ENCODE data around the gene ALDH7A1. TPM values are rescaled to one million over a fixed set of nuclear protein-coding genes. Genes with fewer than 3 reads are reported as not detected.

ALDH7A1 gene
- total RNA-seq, 2 experiments from 2014 or later: 0.91 to 1.0 TPM

GRCh38 chr5:126501448-126501847, 93.6 kb downstream of the ALDH7A1 start:
- ChIA-PET POLR2A (no interaction called here), CTCF (interaction anchor here (0.9 to 3.7 kb wide), 13 partner anchors 11 to 163 kb away, joined by 3 to 89 read pairs (median 17); no protein-coding TSS in a partner anchor)
- H3K36me3 Mint-ChIP-seq (ENCODE audit: low read depth): no peaks in the 10 kb centered on the region
- H3K27ac Mint-ChIP-seq: no peak overlapping the region
- H3K9me3 Mint-ChIP-seq (ENCODE audit: insufficient read depth): no peaks in the 10 kb centered on the region
- H3K4me1 Mint-ChIP-seq (ENCODE audit: low read depth): peaks cover 5% of the 10 kb centered on the region
- DNase-seq (no peak), ATAC-seq (no peak)
- H3K4me3 Mint-ChIP-seq: no peak overlapping the region
- H3K27me3 Mint-ChIP-seq (ENCODE audit: low read depth): no peaks in the 10 kb centered on the region

- Mint-ChIP-seq H3K27ac (no peak overlapping the region), H3K4me1 (ENCODE audit: low read depth) (peaks cover 5% of the 10 kb centered on the region), H3K27me3 (ENCODE audit: low read depth) (no peaks in the 10 kb centered on the region), H3K9me3 (ENCODE audit: insufficient read depth) (no peaks in the 10 kb centered on the region), H3K4me3 (no peak overlapping the region), H3K36me3 (ENCODE audit: low read depth) (no peaks in the 10 kb centered on the region)
- peak; percentile 56 for DNase-seq
- CTCF ChIA-PET: interaction anchor here (0.5 to 3.7 kb wide), 42 partner anchors 9 to 469 kb away, joined by 3 to 89 read pairs (median 6); partner anchors contain the start of genes GRAMD2B and PHAX
- peak; percentile 76 for ATAC-seq
- POLR2A ChIA-PET: interaction anchor here (1.0 to 1.5 kb wide), 5 partner anchors 43 to 132 kb away, joined by 3 read pairs; partner anchors contain the start of gene GRAMD2B
Observed at GRCh38 chr5:126499853-126500342, 95.1 kb downstream of the ALDH7A1 start.

DNA sequence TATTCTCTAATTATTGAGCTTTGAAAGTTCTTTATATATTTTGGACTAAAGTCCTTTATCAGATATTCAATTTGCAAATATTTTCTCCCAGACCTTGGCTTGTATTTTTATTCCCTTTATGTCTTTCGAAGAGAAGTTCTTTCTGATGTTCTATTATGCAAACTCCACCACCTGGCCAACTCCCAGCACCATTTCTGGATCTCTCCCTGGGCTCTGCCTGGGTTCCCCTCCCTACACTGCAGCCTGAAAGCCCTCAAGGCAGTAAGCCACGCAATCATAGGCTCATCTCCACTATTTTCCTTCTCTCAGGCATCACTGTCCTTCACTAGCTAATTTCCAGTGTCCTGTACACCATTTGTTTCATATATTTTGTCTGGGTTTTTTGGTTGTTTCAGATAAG, 95.7 kb downstream of the ALDH7A1 start:
- no peak overlapping the region for H3K27ac Mint-ChIP-seq

GRCh38 chr5:126497506-126497905, 97.5 kb downstream of the ALDH7A1 start:
- Mint-ChIP-seq H3K9me3 (ENCODE audit: insufficient read depth) (no peaks in the 10 kb centered on the region), H3K4me3 (no peak overlapping the region), H3K27me3 (ENCODE audit: low read depth) (no peaks in the 10 kb centered on the region), H3K27ac (no peak overlapping the region), H3K36me3 (ENCODE audit: low read depth) (no peaks in the 10 kb centered on the region), H3K4me1 (ENCODE audit: low read depth) (peaks cover 5% of the 10 kb centered on the region)
- DNase-seq: no peak
- no peak for ATAC-seq
- ChIA-PET CTCF (interaction anchor here (1.1 to 2.9 kb wide), 2 partner anchors 19 to 143 kb away, joined by 4 to 15 read pairs; no protein-coding TSS in a partner anchor), POLR2A (no interaction called here)

More for the DNA sequence above, 95.7 kb downstream of the ALDH7A1 start:
- ChIA-PET POLR2A (interaction anchor here (1.0 to 1.3 kb wide), 3 partner anchors 44 to 76 kb away, joined by 3 read pairs; partner anchors contain the start of gene GRAMD2B), CTCF (interaction anchor here (0.7 to 3.7 kb wide), 34 partner anchors 9 to 470 kb away, joined by 3 to 89 read pairs (median 9); partner anchors contain the start of gene GRAMD2B)
- DNase-seq: no peak
- Mint-ChIP-seq H3K4me3 (no peak overlapping the region), H3K27me3 (ENCODE audit: low read depth) (no peaks in the 10 kb centered on the region), H3K36me3 (ENCODE audit: low read depth) (no peaks in the 10 kb centered on the region), H3K4me1 (ENCODE audit: low read depth) (peaks cover 5% of the 10 kb centered on the region), H3K9me3 (ENCODE audit: insufficient read depth) (no peaks in the 10 kb centered on the region)
- no peak for ATAC-seq

DNA sequence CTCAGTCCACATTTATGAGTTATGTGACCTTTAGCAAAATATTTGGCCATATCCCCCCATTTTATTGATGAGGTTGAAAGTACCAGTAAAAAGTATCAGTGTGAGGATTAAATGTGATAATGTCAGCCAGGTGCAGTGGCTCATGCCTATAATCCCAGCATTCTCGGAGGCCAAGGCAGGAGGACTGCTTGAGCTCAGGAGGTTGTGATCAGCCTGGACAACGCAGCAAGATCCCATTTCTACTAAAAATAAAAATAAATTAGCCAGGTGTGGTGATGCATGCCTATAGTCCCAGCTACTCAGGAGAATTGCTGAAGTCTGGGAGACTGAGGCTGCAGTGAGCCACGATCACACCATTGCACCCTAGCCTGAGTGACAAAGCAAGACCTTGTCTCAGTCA, 100.6 kb downstream of the ALDH7A1 start:
- no peak overlapping the region for H3K4me3 Mint-ChIP-seq
- CTCF ChIA-PET: interaction anchor here (1.2 kb wide), 1 partner anchor 14 kb away, joined by 3 read pairs; no protein-coding TSS in a partner anchor

GRCh38 chr5:126492939-126493338, 102.1 kb downstream of the ALDH7A1 start:
- ChIA-PET POLR2A (no interaction called here), CTCF (interaction anchor here (0.6 to 5.2 kb wide), 5 partner anchors 7 to 1670 kb away, joined by 3 to 30 read pairs (median 3); partner anchors contain the start of gene GRAMD2B)
- H3K27ac Mint-ChIP-seq: no peak overlapping the region
- no peaks in the 10 kb centered on the region for H3K9me3 Mint-ChIP-seq (ENCODE audit: insufficient read depth)
- peaks cover 5% of the 10 kb centered on the region for H3K36me3 Mint-ChIP-seq (ENCODE audit: low read depth)
- H3K27me3 Mint-ChIP-seq (ENCODE audit: low read depth): no peaks in the 10 kb centered on the region
- no peaks in the 10 kb centered on the region for H3K4me1 Mint-ChIP-seq (ENCODE audit: low read depth)
- ATAC-seq (no peak), DNase-seq (no peak)
- H3K4me3 Mint-ChIP-seq: no peak overlapping the region

More for the DNA sequence above, 100.6 kb downstream of the ALDH7A1 start:
- DNase-seq: no peak
- peaks cover 2% of the 10 kb centered on the region for H3K36me3 Mint-ChIP-seq (ENCODE audit: low read depth)
- H3K9me3 Mint-ChIP-seq (ENCODE audit: insufficient read depth): no peaks in the 10 kb centered on the region
- H3K27ac Mint-ChIP-seq: no peak overlapping the region
- no peaks in the 10 kb centered on the region for H3K4me1 Mint-ChIP-seq (ENCODE audit: low read depth)
- H3K27me3 Mint-ChIP-seq (ENCODE audit: low read depth): no peaks in the 10 kb centered on the region
- POLR2A ChIA-PET: no interaction called here
- ATAC-seq: no peak

- ATAC-seq (no peak), DNase-seq (no peak)
- H3K36me3 Mint-ChIP-seq (ENCODE audit: low read depth): peaks cover 6% of the 10 kb centered on the region
- H3K9me3 Mint-ChIP-seq (ENCODE audit: insufficient read depth): no peaks in the 10 kb centered on the region
- no peak overlapping the region for H3K4me3 Mint-ChIP-seq
- ChIA-PET CTCF (interaction anchor here (1.4 to 5.2 kb wide), 3 partner anchors 10 to 151 kb away, joined by 3 to 30 read pairs (median 3); no protein-coding TSS in a partner anchor), POLR2A (no interaction called here)
- no peak overlapping the region for H3K27ac Mint-ChIP-seq
- no peaks in the 10 kb centered on the region for H3K27me3 Mint-ChIP-seq (ENCODE audit: low read depth)
- H3K4me1 Mint-ChIP-seq (ENCODE audit: low read depth): no peaks in the 10 kb centered on the region
Observed at GRCh38 chr5:126490167-126490940, 104.7 kb downstream of the ALDH7A1 start.

- Mint-ChIP-seq H3K36me3 (ENCODE audit: low read depth) (peaks cover 10% of the 10 kb centered on the region), H3K4me3 (no peak overlapping the region), H3K9me3 (ENCODE audit: insufficient read depth) (no peaks in the 10 kb centered on the region), H3K27ac (no peak overlapping the region), H3K27me3 (ENCODE audit: low read depth) (no peaks in the 10 kb centered on the region), H3K4me1 (ENCODE audit: low read depth) (no peaks in the 10 kb centered on the region)
- ChIA-PET POLR2A (no interaction called here), CTCF (interaction anchor here (0.8 to 5.2 kb wide), 2 partner anchors 12 to 13 kb away, joined by 3 to 30 read pairs; no protein-coding TSS in a partner anchor)
- DNase-seq (no peak), ATAC-seq (no peak)
Observed at GRCh38 chr5:126488443-126489065, 106.5 kb downstream of the ALDH7A1 start.

DNA sequence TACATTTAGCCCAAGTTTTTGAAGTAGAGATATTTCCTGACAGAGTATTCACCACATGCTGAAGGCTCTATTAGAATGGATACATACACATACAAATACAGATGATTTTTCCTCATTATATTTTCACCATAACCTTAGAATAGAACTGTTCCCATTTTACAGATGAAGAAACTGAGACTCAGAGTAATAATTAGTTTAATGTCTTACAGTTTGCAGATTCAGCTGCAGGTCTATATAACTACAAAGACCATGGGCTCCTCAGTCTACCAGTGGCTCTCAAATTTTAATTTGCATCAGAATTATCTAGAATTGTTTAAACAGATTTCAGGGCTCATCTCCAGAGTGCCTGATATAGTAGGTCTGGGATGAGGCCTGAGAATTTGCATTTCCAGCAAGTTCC, 107.4 kb downstream of the ALDH7A1 start:
- Mint-ChIP-seq H3K9me3 (ENCODE audit: insufficient read depth) (no peaks in the 10 kb centered on the region), H3K27ac (no peak overlapping the region), H3K36me3 (ENCODE audit: low read depth) (peaks cover 18% of the 10 kb centered on the region), H3K4me3 (no peak overlapping the region), H3K27me3 (ENCODE audit: low read depth) (no peaks in the 10 kb centered on the region), H3K4me1 (ENCODE audit: low read depth) (no peaks in the 10 kb centered on the region)
- ATAC-seq (no peak), DNase-seq (no peak)
- POLR2A ChIA-PET: no interaction called here
- CTCF ChIA-PET: interaction anchor here (6.3 kb wide), 1 partner anchor 12 kb away, joined by 35 read pairs; no protein-coding TSS in a partner anchor

GRCh38 chr5:126486332-126486731, 108.7 kb downstream of the ALDH7A1 start:
- CTCF ChIA-PET: interaction anchor here (6.3 kb wide), 1 partner anchor 13 kb away, joined by 35 read pairs; no protein-coding TSS in a partner anchor
- H3K27ac Mint-ChIP-seq: no peak overlapping the region
- no peak for ATAC-seq
- no peaks in the 10 kb centered on the region for H3K9me3 Mint-ChIP-seq (ENCODE audit: insufficient read depth)
- POLR2A ChIA-PET: no interaction called here
- no peak overlapping the region for H3K4me3 Mint-ChIP-seq
- no peaks in the 10 kb centered on the region for H3K27me3 Mint-ChIP-seq (ENCODE audit: low read depth)
- H3K4me1 Mint-ChIP-seq (ENCODE audit: low read depth): no peaks in the 10 kb centered on the region
- peaks cover 22% of the 10 kb centered on the region for H3K36me3 Mint-ChIP-seq (ENCODE audit: low read depth)
- DNase-seq: no peak

DNA sequence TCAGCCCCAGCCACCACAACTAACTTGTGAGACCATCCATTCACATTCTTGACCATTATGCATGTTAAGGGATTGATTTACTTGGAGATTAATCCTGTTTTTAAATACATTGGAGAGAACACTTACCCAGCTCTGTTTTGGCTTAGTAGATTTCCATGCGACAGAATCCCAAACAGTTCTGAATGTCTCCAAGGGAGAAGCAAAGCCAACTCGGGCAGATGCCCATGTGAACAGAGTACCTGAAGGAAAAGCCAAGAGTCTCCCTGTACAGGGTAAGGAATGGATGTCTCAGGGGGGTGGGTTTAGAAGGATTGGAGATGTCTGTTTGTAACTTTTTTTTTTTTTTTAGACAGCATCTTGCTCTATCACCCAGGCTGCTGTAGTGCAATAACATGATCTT, 110.8 kb downstream of the ALDH7A1 start:
- POLR2A ChIA-PET: no interaction called here
- H3K9me3 Mint-ChIP-seq (ENCODE audit: insufficient read depth): no peaks in the 10 kb centered on the region
- H3K4me3 Mint-ChIP-seq: no peak overlapping the region
- H3K27me3 Mint-ChIP-seq (ENCODE audit: low read depth): no peaks in the 10 kb centered on the region
- DNase-seq: no peak
- CTCF ChIA-PET: interaction anchor here (6.3 kb wide), 1 partner anchor 16 kb away, joined by 35 read pairs; no protein-coding TSS in a partner anchor
- ATAC-seq: no peak
- no peaks in the 10 kb centered on the region for H3K4me1 Mint-ChIP-seq (ENCODE audit: low read depth)
- H3K27ac Mint-ChIP-seq: no peak overlapping the region
- peaks cover 29% of the 10 kb centered on the region for H3K36me3 Mint-ChIP-seq (ENCODE audit: low read depth)

Measured in activated CD8-positive, alpha-beta T cell treated with anti-CD3 and anti-CD28 coated beads, Interleukin-2, amount 10 ng/mL, durations not matched to agents 7 days and 5 days (primary cell).